Fibroblast of lung (primary cell): ENCODE measurements around the gene LRRC26.

Experiments used
- EZH2 ChIP-seq: IDR thresholded peaks from 2 replicates; pipeline ENCODE4 v1.5.1; 2012; ENCODE audit warnings: low read length, control low read depth, mild to moderate bottlenecking; ENCODE audit errors: missing control alignments
- TF ChIP-seq, protein P1 (sequence below), 2 donors: IDR thresholded peaks in 1 of 2; conservative IDR thresholded peaks in 1 of 2; 1 replicate in 1 of 2; 2 replicates in 1 of 2; pipeline ENCODE4 v1.5.1; 2011 to 2012; ENCODE audit warnings: low read length in 2 of 2, control low read depth in 1 of 2, inconsistent platforms in 1 of 2, low read depth in 1 of 2, mild to moderate bottlenecking in 1 of 2

DNA sequence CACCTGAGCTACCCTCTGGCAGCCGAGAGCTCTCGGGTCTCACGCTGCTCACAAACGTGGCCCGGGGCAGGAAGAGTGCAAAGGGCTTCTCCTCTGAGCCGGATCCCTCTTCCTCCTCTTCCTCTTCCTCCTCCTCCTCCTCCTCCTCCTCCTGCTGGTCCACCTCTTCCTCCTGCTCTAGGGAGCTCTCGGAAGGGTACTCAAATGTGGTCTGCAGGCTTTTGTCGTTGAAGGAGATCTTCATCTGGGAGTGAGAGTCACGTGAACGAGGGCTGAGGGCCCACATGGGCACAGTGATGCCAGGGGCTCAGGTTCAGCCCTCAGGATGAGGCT, 22.6 kb upstream of the LRRC26 start:
- TF ChIP-seq, protein P1, sequence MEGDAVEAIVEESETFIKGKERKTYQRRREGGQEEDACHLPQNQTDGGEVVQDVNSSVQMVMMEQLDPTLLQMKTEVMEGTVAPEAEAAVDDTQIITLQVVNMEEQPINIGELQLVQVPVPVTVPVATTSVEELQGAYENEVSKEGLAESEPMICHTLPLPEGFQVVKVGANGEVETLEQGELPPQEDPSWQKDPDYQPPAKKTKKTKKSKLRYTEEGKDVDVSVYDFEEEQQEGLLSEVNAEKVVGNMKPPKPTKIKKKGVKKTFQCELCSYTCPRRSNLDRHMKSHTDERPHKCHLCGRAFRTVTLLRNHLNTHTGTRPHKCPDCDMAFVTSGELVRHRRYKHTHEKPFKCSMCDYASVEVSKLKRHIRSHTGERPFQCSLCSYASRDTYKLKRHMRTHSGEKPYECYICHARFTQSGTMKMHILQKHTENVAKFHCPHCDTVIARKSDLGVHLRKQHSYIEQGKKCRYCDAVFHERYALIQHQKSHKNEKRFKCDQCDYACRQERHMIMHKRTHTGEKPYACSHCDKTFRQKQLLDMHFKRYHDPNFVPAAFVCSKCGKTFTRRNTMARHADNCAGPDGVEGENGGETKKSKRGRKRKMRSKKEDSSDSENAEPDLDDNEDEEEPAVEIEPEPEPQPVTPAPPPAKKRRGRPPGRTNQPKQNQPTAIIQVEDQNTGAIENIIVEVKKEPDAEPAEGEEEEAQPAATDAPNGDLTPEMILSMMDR (conservative IDR thresholded peaks at IDR 0.05 in 1 of 2, IDR thresholded peaks at IDR 0.05 in 1 of 2; ENCODE audit: low read depth in 1 of 2, low read length in 2 of 2): no peak
- TF ChIP-seq EZH2: no peak
